Fibroblast of mammary gland (primary cell): ENCODE results near the gene ZCCHC17.

Experiments used
- DNase-seq: peaks from one replicate; pipeline ENCODE4 v3.0.0-alpha.2; 2010; ENCODE audit warnings: low read depth
- H3K4me3 ChIP-seq: 2 replicates; pipeline ENCODE4 v1.5.1; 2011; ENCODE audit warnings: low read depth, mild to moderate bottlenecking, low read length, moderate library complexity; ENCODE audit not compliant: control insufficient read depth
- CTCF ChIP-seq: conservative IDR thresholded peaks from 2 replicates; pipeline ENCODE4 v1.5.1; 2011; ENCODE audit warnings: low read depth, low read length, inconsistent platforms; ENCODE audit not compliant: control insufficient read depth, insufficient read depth

ZCCHC17 gene

GRCh38 chr1:31306278-31306677 is 9.4 kb downstream of the ZCCHC17 start:
- DNase-seq: peak; percentile 98
- TF ChIP-seq CTCF: no peak
- H3K4me3 ChIP-seq: no peak overlapping the region

DNA sequence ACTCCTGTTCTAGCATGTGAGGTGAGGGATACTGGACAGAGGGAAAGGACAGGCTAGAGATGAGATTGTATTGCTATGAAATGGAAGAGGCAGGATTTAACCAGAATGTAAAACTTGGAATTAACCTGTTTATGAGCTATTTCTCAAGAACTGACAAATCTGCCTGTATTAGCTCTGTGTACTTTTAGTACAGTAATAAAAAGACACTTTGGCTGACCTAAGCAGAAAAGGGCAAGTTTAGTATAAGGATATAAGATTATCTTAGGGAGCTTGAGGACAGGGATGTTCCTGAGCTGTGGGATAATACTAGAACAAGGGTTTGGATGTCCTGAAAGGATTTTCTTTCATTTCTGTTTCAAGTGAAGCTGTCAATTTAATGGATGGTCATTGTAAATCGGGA is 11.2 kb downstream of the ZCCHC17 start:
- DNase-seq: no peak
- TF ChIP-seq CTCF: no peak
- no peak overlapping the region for H3K4me3 ChIP-seq

GRCh38 chr1:31310198-31310597 is 13.4 kb downstream of the ZCCHC17 start:
- TF ChIP-seq CTCF: no peak
- peak; percentile 90 for DNase-seq
- H3K4me3 ChIP-seq: no peak overlapping the region

DNA sequence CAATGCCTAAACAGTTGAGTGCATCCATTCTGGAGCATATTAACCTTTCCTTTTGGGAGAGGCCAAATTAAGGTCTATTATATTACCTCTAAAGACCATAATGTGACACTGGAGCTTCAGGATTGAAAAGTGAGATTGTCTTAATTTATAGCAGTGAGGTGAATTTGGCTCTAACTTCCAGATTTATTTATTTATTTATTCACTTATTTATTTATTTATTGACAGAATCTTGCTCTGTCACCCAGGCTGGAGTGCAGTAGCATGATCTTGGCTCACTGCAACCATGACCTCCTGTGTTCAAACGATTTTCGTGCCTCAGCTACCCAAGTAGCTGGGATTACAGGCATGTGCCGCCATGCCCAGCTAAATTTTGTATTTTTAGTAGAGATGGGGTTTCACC is 19.1 kb downstream of the ZCCHC17 start:
- TF ChIP-seq CTCF: no peak
- DNase-seq: no peak
- no peak overlapping the region for H3K4me3 ChIP-seq

DNA sequence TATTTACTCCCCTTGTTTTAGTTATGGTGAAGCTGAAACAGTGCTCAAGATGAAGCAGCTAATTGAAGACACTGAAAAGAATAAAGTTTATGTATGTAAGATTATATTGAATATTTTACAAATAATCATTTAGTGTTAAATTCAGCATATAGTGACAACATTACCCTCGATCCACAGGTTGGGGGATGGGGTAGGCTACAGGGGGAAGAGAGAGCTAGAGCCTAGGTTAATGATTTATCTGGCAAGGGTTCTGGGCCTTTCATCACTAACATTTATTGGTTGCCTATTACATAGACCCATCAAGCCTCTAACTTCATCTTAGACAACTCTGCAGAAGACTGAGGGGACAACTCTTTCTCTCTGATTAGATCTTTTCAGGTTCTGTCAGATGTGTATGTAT is 21.3 kb downstream of the ZCCHC17 start:
- no peak for TF ChIP-seq CTCF
- no peak overlapping the region for H3K4me3 ChIP-seq
- no peak for DNase-seq

DNA sequence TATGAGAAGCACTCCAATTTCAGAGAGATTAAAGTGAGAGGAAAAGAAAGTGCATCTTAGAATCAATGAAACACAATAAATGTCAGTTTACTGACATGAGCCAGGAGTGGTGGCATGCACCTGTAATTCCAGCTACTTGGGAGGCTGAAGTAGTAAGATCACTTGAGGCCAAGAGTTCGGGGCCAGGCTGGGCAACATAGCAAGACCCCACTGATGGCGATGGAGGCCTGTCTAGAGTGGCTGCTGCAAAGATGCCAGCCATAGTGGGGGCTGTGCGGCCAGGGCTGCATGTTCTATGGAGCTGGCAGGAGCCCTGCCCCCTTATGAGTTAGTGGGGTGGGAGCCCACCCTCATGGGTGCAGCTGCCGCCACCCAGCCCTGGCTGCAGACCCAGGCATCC is 27.3 kb downstream of the ZCCHC17 start:
- H3K4me3 ChIP-seq: no peak overlapping the region
- no peak for TF ChIP-seq CTCF
- DNase-seq: no peak

DNA sequence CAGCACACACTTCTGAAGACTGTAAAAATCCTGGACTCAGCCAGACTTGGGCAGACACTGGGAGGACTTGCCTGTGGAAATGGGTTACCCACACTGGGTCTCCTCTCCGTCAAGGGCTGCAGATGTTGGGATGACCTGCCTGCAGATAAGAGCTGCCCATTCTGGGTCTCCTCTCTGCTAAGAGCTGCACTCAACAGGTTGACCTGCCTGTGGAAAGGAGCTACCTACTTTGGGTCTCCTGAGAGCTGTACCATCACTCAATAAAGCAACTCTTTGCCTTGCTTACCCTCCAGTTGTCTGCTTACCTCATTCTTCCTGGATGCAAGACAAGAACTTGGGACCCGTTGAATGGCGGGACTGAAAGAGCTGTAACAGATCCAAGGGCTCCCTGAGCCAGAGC is 28.2 kb downstream of the ZCCHC17 start:
- no peak overlapping the region for H3K4me3 ChIP-seq

More for the DNA sequence above, 28.2 kb downstream of the ZCCHC17 start:
- no peak for TF ChIP-seq CTCF
- no peak for DNase-seq
